Measurements from ENCODE around the gene HECTD4.

HECTD4 gene

GRCh38 chr12:112317481-112317880 is 64.8 kb downstream of the HECTD4 start:
- no peak for DNase-seq

- DNase-seq: no peak
Measured at GRCh38 chr12:112314981-112315380, 67.2 kb downstream of the HECTD4 start.

- no peak for DNase-seq
Measured at GRCh38 chr12:112309797-112310196, 72.4 kb downstream of the HECTD4 start.

GRCh38 chr12:112308652-112309051 is 73.6 kb downstream of the HECTD4 start:
- no peak for DNase-seq

DNA sequence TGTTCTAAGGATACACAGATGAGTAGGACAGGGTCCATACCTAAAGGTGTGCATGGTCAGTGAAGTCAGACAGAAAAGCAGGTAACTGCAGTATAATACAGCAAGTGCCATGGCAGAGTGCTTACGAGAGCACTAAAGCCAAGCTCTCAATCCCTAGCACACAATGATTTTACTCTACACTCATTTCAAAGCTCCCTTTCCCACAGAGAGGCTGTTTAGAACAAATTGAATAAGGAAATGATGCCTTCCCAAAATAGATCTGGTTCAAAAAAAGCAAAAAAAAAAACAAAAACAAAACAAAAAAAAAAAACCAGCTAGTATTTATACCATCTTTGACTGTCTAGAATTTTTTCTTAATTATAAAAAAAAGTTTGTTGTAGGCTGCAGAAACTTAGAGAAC is 74.1 kb downstream of the HECTD4 start:
- no peak for DNase-seq

- DNase-seq: no peak
Measured at GRCh38 chr12:112307317-112308011, 74.8 kb downstream of the HECTD4 start.

DNA sequence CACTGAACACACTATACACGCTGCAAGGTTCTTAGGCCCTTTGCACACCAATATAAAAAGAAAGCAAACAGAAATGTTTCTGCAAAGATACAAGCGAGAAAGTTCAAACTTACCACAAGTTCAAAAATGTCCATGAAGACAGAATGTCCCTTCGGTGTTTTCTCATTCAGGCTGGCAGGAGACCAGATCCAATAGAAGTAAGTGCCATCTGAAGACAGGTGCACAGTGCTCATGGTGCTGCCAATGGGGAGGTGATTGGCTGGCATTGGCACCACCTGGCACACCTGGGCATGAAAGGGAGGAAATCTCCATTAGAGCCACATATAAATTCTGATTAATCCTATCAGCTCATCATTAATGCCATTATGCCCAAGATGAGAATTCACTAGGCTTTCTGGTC is 76.3 kb downstream of the HECTD4 start:
- DNase-seq: no peak

DNA sequence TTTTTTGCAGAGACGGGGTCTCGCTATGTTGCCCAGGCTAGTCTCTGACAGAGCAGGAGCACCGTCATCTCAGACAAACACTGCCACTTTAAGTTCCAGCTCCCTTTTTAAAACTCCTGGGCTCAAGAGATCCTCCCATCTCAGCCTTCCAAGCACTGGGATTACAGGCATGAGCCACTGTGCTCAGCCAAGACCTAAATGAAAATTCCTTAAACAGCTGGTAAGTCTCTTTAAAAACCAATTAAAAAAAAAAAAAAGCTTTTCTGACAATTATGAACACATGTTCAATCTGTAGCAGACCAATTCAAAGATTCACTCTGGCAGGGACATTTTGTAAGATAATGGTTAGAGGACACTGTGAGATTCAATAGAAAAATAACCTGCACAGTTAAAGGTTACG is 77.8 kb downstream of the HECTD4 start:
- DNase-seq: no peak

GRCh38 chr12:112303799-112304198 is 78.4 kb downstream of the HECTD4 start:
- no peak for DNase-seq

- no peak for DNase-seq
Measured at GRCh38 chr12:112303004-112303403, 79.2 kb downstream of the HECTD4 start.

- DNase-seq: no peak
Measured at GRCh38 chr12:112299704-112300103, 82.5 kb downstream of the HECTD4 start.

DNA sequence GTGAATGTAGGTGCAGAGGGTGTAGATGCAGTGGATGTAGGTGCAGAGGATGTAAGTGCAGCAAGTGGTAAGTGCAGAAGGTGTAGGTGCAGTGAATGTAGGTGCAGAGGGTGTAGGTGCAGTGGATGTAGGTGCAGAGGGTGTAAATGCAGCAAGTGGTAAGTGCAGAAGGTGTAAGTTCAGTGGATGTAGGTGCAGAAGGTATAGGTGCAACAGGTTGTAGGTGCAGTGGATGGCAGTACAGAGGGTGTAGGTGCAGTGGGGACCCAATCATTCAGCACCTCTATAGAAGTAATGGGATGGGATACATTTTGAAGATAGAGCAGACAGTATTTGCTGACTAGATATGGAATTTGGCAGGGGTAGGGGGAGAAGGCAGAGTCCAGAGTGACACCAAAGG is 85.0 kb downstream of the HECTD4 start:
- no peak for DNase-seq

- no peak for DNase-seq
Measured at GRCh38 chr12:112296183-112296582, 86.0 kb downstream of the HECTD4 start.

- DNase-seq: no peak
Measured at GRCh38 chr12:112294793-112295192, 87.4 kb downstream of the HECTD4 start.

DNA sequence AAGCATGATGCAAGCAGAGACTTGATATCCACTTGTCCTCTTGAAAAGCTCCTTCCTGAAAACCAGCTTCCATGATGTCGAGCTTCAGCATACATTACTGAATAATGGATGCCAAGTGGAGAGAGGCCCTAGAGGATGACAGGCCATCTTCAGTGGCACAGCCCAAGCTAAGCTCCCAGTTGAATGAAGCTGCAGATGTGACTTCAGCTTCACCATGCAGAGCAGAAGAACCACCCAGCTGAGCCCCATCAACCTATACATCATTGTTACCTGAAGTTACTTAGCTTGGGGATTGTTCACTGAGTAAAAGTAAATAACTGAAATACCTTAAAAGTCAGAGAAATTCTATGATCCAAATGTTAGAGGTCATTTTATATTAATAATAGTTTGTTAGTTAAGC is 93.6 kb downstream of the HECTD4 start:
- no peak for DNase-seq

DNA sequence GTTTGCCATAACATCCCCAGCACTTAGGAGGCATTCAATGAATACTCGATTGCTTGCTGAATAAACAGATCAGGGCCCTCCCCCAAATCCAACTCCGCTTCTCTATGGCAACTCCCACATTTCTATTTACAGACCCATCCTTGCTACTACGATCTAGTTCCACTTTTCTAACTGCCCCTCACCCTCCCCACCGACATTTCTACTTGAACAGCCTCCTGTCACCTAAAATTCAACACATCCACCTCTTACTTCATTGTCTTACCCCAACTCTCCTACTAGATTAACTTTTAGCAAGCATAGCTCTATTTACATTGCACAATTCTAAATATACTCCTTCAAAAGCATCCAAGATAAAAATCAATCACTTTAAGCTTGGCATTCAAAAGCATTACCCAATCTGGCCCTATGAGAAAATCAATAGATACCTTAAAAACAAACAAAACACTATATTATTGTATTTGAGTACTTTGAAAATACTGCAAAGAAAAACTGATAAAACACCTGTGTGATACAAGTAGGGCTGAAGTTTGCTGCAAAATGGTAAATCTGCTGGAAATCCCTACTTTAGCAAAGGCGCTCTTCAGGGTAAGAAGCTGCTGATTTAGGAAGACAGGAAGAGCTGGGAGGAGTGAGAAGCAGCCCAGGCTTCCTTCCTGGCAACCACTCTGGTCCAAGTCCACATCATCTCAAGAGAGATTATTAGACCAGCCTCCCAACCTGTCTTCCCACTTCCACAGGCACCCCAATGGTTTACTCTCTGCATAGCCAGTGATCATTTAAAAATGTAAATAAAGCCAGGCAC is 96.4 kb downstream of the HECTD4 start:
- no peak for DNase-seq

- no peak for DNase-seq
Measured at GRCh38 chr12:112283546-112283945, 98.7 kb downstream of the HECTD4 start.

DNA sequence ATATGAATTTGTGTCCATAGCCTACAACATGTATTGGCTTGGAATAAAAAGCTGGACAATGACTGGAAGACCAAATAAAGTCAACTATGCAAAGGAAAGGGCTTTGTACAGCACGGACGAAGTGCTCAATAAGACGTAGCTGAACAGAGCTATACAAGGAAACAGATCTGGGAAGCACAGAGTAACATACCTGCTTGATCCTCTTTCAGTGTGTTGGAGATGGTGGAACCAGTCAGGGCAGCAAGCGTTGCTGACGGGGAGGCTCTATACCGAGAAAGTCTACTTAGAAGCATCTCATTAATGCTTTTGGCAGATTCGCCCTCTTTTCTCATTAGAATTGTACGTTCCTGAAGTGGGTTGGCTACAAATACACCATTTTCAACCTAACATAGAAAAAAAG is 99.3 kb downstream of the HECTD4 start:
- no peak for DNase-seq

DNA sequence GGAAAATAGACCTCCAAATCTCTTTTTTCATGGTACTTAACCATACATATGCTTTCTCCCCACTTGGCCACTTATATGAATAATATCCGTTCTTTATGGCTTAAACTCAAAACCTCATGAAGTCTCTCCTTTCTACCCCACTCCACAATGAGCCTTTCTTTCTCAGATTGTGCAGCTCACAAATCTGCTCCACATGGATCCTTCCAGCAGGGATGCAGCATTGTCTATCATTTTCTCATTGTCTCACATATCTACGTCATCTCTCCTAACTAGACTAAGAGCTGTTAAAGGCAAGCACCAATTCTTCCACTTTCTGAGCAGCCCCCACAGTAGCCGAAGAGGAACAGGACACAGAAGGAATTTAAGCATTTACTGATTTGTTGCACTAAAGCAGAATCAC is 106.4 kb downstream of the HECTD4 start:
- no peak for DNase-seq

DNA sequence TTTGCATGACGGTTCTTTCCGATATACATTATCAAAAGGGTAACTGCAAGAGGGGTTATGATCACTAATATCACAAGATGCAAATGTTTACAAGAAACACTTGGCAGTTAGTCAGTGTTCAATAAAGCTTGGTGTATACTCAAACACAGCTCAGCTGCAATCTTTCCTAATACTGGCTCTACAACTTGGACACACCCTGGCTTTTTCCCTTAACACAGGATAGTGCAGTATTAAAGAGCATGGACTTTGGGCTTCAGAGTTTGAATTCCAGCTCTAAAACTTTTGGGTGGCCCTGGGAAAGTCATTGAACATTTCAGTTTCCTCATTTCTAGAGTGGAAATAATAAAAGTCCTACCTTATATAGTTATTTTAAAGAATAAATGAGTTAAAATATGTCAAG is 107.0 kb downstream of the HECTD4 start:
- no peak for DNase-seq

GRCh38 chr12:112270673-112271072 is 111.6 kb downstream of the HECTD4 start:
- no peak for DNase-seq

DNA sequence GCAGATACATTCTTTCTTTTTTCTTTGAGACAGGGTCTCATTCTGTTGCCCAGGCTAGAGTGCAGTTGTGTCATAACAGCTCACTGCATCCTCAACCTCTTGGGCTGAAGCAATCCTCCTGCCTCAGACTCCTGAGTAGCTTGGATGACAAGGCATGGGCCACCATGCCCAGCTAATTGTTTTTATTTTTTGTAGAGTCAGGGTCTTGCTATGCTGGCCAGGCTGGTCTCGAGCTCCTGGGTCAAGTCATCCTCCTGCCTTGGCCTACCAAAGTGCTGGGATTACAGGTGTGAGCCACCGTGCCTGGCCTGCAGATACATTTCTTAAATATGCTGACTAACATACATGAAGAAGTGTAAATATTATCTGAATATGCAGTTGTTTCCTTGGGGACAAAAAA is 115.8 kb downstream of the HECTD4 start:
- no peak for DNase-seq

- no peak for DNase-seq
Measured at GRCh38 chr12:112261559-112261958, 120.7 kb downstream of the HECTD4 start.

GRCh38 chr12:112258926-112259325 is 123.3 kb downstream of the HECTD4 start:
- DNase-seq: no peak

DNA sequence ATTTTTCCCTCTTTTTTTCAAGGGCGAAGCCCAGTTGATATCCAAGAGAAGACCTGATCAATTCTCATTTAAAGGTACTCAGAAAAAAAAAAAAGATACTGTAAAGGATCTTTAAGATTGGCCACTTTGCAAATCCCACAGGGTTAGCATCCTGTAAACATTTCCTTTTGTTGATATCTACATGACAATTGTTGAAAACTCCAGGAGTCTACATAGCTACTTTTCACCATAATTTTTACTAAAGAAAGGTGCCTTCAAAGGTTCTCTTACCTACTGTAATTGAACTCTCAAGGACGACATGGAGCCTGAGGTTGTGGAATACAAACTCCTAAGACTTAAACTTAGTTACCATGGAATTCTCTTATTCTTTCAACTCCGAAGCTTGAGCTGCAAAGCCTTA is 125.5 kb downstream of the HECTD4 start:
- DNase-seq: no peak
